Activated naive CD8-positive, alpha-beta T cell treated with anti-CD3 and anti-CD28 coated beads, Interleukin-2, amount 50 U/mL, for 24 hours (primary cell): ENCODE measurements around the gene RBM22.

ENCODE experiments used
- ATAC-seq: fragments of 150-1000 bp; cut with Tn5 transposase; one replicate; pipeline ENCODE4 v1.10.0; 2021
- DNase-seq: peaks from one replicate; pipeline ENCODE4 v3.0.0; 2021
- H3K27ac Mint-ChIP-seq: one replicate; pipeline ENCODE4 v1.8.0; 2021; ENCODE audit warnings: mild to moderate bottlenecking, mixed read lengths
- H3K27me3 Mint-ChIP-seq: one replicate; pipeline ENCODE4 v1.8.0; 2021; ENCODE audit warnings: mixed read lengths
- H3K36me3 Mint-ChIP-seq: one replicate; pipeline ENCODE4 v1.8.0; 2021; ENCODE audit warnings: low read depth, mixed read lengths
- H3K4me1 Mint-ChIP-seq: one replicate; pipeline ENCODE4 v1.8.0; 2021; ENCODE audit warnings: mixed read lengths
- H3K4me3 Mint-ChIP-seq: one replicate; pipeline ENCODE4 v1.8.0; 2021; ENCODE audit warnings: mild to moderate bottlenecking, moderate library complexity, mixed read lengths
- H3K9me3 Mint-ChIP-seq: one replicate; pipeline ENCODE4 v1.8.0; 2021; ENCODE audit warnings: mixed read lengths

Gene RBM22

DNA sequence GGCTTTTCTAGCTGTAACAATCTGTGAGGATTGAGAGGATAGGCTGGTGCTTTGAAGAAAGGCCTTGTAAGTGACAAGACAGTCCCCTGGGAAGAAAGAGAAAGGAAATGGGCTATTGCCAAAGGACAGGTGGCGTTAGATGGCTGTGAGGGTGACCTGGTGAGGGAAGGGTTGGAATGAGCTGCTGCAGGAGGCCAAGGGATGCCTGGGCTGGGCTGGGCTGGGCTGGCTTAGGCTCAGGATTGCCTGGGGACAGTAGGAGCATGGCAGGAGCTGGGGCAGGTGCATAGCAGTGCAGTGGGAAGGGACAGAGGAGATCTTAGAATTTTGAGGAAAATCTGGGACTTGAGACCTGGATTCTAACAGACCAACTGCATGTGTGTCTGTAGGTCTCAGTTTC lies 49.5 kb downstream of the RBM22 start:
- Mint-ChIP-seq H3K27me3 (peaks cover 2% of the 10 kb centered on the region), H3K36me3 (no peaks in the 10 kb centered on the region), H3K4me3 (no peak overlapping the region), H3K27ac (no peak overlapping the region), H3K4me1 (peaks cover 3% of the 10 kb centered on the region), H3K9me3 (no peaks in the 10 kb centered on the region)
- no peak for ATAC-seq
- no peak for DNase-seq

DNA sequence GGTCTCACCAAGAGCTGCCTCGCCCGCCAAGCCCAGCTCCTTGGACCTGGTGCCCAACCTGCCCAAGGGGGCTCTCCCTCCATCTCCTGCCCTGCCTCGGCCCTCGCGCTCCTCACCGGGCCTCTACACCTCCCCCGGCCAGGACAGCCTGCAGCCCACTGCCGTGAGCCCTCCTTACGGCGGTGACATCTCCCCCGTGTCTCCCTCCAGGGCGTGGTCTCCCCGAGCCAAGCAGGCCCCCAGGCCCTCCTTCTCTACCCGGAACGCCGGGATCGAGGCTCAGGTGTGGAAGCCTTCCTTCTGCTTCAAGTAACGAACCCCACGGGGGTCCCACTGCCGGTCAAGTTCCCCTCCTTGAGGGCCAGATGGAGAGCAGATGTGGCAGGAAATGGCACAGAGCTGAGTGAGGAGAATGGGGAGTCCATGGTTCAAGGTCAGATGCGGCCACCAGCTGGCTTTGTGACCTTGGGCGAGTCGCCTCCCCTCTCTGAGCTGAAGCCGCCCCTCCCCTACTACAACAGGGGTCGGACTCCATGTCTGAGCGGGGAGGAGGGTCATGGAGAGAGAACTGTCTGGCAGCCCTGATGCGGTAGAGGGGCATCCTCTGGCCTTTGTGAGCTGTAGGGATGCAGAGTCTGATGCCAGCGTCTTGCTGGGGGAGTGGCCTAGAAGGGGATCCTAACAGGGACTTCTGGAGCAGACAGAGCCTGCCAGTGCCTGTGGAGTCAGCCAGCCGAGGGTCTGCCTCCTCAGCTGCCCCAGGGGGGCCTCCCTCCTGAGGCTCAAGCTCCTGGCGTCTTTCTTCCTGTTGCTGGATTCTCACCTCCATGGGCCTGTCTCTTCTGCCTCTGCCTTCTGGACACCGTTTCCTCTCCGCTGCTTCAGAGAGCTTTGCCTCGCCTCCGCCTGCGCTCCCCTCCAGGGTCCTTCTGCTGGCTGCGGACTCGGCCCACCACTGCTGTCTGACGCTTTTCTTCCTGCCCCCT lies 50.5 kb downstream of the RBM22 start:
- H3K4me3 Mint-ChIP-seq, result no peak overlapping the region
- DNase-seq (no peak), ATAC-seq (no peak)
- H3K36me3 Mint-ChIP-seq, result no peaks in the 10 kb centered on the region
- H3K9me3 Mint-ChIP-seq, result no peaks in the 10 kb centered on the region
- H3K27me3 Mint-ChIP-seq, result no peaks in the 10 kb centered on the region
- H3K27ac Mint-ChIP-seq, result no peak overlapping the region
- no peaks in the 10 kb centered on the region for H3K4me1 Mint-ChIP-seq

DNA sequence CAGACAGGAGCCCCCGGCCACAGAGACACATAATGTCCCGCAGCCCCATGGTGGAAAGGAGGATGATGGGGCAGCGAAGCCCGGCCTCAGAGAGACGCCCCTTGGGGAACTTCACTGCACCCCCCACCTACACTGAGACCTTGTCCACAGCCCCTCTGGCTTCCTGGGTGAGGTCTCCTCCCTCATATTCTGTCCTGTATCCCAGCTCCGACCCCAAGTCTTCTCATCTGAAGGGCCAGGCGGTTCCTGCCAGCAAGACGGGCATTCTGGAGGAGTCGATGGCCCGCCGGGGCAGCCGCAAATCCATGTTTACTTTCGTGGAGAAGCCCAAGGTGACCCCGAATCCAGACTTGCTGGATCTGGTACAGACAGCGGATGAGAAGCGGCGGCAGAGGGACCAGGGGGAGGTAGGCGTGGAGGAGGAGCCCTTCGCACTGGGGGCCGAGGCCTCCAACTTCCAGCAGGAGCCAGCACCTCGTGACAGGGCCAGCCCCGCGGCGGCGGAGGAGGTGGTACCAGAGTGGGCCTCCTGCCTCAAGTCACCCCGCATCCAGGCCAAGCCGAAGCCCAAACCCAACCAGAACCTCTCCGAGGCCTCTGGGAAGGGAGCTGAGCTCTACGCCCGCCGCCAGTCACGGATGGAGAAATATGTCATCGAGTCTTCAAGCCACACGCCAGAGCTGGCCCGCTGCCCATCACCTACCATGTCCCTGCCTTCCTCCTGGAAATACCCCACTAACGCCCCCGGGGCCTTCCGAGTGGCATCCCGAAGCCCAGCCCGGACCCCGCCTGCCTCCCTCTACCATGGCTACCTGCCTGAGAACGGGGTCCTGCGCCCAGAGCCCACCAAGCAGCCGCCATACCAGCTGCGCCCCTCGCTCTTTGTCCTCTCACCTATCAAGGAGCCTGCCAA lies 51.5 kb downstream of the RBM22 start:
- Mint-ChIP-seq H3K9me3 (no peaks in the 10 kb centered on the region), H3K4me3 (no peak overlapping the region), H3K4me1 (no peaks in the 10 kb centered on the region), H3K27ac (no peak overlapping the region), H3K27me3 (no peaks in the 10 kb centered on the region), H3K36me3 (no peaks in the 10 kb centered on the region)
- DNase-seq (no peak), ATAC-seq (no peak)

DNA sequence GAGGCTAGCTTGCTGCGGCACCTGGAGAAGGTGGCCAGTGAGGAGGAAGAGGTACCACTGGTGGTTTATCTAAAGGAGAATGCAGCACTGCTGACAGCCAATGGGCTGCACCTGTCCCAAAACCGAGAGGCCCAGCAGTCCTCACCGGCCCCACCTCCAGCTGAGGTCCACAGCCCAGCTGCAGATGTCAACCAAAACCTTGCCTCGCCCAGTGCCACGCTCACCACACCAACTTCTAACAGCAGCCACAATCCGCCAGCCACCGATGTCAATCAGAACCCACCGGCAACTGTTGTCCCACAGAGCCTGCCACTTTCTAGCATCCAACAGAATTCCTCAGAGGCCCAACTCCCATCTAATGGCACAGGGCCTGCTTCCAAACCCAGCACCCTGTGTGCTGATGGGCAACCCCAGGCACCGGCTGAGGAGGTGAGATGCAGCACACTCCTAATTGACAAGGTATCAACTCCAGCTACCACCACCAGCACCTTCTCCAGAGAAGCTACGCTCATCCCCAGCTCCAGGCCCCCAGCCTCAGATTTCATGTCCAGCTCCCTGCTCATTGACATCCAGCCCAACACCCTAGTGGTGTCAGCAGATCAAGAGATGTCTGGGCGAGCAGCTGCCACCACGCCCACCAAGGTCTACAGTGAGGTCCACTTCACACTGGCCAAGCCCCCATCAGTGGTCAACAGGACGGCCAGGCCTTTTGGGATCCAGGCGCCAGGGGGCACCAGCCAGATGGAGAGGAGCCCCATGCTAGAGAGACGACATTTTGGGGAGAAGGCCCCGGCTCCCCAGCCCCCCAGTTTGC lies 52.4 kb downstream of the RBM22 start:
- ATAC-seq, result no peak
- Mint-ChIP-seq H3K9me3 (no peaks in the 10 kb centered on the region), H3K4me3 (no peak overlapping the region), H3K27me3 (no peaks in the 10 kb centered on the region), H3K27ac (no peak overlapping the region), H3K4me1 (no peaks in the 10 kb centered on the region), H3K36me3 (no peaks in the 10 kb centered on the region)
- no peak for DNase-seq

DNA sequence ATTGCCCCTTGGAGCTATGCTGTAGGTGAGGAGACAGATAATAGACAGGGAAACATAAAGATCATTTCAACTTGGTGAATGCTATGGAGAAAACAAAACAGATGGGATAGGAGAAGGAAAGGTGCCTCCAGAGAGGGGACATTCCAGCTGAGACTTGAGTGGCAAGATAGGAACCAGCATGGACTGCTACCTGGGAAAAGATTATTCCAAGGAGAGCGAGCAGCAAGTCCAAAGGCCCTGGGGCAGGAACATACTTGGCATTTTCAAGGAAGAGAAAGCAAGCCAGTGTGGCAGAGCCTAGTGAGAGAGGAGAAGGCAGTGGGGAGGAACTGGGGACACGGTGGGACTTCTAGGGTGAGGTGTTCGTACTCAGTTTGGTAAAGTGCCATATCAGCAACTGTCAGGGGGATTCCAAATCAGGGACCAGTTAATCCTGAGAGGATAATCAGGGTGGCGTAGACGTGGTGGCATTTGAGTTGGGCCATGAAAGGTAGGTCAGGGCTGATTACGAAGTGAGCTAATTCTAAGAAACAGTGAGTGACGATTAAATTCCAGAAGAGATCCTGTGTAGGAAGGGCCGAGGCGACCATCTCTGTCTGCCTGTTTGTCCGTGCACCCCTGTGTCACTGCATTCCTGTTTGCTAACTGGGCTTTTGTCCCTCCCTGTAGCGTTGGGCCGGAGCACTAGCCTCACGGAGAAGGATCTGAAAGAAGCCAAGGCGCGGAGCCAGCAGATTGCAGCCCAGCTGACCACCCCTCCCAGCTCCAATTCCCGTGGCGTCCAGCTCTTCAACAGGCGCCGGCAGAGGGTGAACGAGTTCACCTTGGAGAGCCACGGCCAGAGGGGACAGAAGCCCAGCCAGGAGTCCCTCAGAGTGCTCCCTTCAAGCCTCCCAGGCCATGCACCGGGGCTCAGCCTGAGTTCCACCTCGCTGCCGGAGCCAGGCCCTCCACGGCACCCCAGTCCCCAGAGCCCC lies 53.3 kb downstream of the RBM22 start:
- Mint-ChIP-seq H3K9me3 (no peaks in the 10 kb centered on the region), H3K4me1 (no peaks in the 10 kb centered on the region), H3K36me3 (no peaks in the 10 kb centered on the region), H3K27me3 (no peaks in the 10 kb centered on the region), H3K27ac (no peak overlapping the region), H3K4me3 (no peak overlapping the region)
- no peak for ATAC-seq
- no peak for DNase-seq

DNA sequence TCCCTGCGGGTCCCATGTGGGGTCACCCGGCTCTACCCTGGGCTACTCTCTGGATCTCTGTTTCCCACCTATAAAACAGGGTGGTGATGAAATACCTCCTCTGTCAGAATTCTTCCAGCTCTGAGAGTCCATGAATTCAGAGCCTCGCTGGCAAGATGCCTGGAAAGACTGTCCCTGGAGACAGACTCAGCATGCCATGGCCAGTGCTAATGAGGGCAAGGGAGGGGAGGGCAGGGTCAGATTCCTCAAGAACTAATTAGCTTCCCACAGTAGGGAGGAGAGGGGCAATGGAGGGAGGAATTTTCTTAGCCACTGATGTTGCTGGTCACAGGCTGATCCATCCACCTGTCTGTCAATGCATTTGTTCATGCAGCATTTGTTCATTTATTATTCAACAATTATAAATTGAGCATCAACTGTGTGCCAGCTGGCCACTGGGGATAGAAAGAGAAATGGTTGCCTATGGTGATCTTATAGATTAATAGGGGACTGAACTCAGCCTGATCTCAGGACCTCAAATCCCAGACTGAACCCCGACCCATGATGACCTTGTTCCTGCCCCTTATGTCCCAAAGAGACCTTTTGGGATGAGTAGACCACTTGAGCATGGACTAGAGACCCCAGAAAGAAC lies 55.7 kb downstream of the RBM22 start:
- Mint-ChIP-seq H3K36me3 (no peaks in the 10 kb centered on the region), H3K9me3 (no peaks in the 10 kb centered on the region), H3K27ac (no peak overlapping the region), H3K4me1 (no peaks in the 10 kb centered on the region), H3K4me3 (no peak overlapping the region), H3K27me3 (no peaks in the 10 kb centered on the region)
- ATAC-seq, result no peak
- no peak for DNase-seq

DNA sequence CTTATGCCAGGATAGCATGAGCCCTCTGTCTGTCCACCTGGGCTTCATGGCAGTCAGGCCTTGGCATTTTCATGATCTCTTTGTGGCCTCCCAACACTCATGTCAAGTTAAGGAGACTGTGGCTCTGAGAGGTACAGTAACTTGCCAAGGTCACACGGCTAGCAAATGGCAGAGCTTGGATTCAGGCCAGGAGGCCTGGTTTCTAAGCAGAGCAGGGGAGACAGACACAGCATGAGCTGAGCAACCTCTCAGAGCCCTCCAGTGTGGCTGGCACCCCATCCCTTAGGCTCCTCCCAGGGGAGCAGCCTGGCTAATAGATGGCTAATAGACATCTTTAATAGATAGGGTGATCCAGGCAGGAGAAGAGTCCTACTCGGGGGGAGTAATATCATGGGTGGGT lies 56.3 kb downstream of the RBM22 start:
- no peaks in the 10 kb centered on the region for H3K36me3 Mint-ChIP-seq
- H3K27ac Mint-ChIP-seq, result no peak overlapping the region
- DNase-seq (no peak), ATAC-seq (no peak)
- H3K4me3 Mint-ChIP-seq, result no peak overlapping the region
- no peaks in the 10 kb centered on the region for H3K27me3 Mint-ChIP-seq
- H3K4me1 Mint-ChIP-seq, result no peaks in the 10 kb centered on the region
- no peaks in the 10 kb centered on the region for H3K9me3 Mint-ChIP-seq

DNA sequence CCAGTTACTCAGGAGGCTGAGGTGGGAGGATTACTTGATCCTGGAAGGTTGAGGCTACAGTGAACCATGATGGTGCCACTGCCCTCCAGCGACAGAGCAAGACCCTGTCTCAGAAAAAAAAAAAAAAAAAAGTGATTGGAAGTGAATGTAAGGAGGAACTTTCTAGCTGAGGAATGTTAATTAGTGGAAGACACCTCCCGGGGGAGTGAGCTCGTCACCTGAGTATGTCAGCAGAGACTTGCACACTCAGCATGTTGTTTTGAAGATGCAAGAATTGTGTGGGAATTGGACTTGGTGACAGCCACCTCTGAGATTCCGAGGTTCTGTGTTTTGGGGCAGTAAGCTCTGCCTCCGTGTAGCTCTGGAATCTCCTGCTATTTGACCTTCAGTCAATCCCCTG lies 56.8 kb downstream of the RBM22 start:
- no peak for ATAC-seq
- Mint-ChIP-seq H3K36me3 (no peaks in the 10 kb centered on the region), H3K4me3 (no peak overlapping the region), H3K9me3 (no peaks in the 10 kb centered on the region), H3K27ac (no peak overlapping the region), H3K27me3 (no peaks in the 10 kb centered on the region), H3K4me1 (no peaks in the 10 kb centered on the region)
- no peak for DNase-seq

DNA sequence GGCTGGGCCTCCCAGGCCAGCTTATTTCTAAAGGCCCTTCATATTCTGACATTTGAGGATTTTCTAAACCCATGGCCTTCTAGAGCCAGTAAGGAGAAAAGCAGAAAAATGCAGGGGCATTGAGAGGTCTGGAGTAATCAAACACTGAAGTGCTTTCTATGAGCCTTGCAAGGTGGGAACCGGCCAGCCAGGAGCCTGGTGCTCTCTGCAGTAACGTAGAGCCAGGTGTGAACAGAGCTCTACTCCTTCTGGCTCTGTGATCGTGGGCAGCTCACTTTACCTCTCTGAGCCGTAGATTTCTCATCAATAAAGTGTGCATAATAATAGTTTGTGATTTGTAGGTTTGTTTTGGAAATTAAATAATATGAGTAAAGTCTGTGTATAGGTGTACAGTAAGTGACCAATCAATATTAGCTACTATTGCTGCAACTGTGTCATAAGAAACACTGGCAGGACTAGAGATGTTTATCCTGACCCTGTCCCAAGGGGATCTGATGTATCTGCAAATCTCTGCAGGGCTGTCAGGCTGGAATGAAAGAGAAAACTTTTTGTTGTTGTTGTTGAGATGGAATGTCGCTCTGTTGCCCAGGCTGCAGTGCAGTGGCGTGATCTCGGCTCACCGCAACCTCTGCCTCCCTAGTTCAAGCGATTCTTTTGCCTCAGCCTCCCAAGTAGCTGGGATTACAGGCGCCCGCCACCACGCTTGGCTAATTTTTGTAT lies 57.7 kb downstream of the RBM22 start:
- no peaks in the 10 kb centered on the region for H3K4me1 Mint-ChIP-seq
- H3K4me3 Mint-ChIP-seq, result no peak overlapping the region
- H3K9me3 Mint-ChIP-seq, result no peaks in the 10 kb centered on the region
- no peaks in the 10 kb centered on the region for H3K36me3 Mint-ChIP-seq
- ATAC-seq, result no peak
- H3K27ac Mint-ChIP-seq, result no peak overlapping the region
- DNase-seq, result no peak
- peaks cover under 1% of the 10 kb centered on the region for H3K27me3 Mint-ChIP-seq

DNA sequence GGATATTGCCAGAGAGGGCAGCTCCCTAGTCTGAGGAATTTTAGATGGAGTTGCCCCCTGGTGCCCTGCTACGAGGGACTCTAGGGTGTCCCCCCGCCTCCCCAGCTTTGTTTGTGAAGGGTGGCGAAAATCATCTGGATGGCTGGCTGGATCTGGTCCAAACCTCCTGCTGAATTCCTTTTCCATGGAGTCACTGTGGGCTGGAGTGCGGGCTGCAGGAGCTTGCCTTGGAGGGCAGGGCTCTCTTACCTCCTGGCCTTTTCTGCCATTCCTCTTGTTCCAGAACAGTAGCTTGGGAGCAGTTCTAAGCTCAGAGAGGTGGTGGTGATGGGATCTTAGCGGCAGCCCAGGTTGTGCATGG lies 58.3 kb downstream of the RBM22 start:
- no peak overlapping the region for H3K27ac Mint-ChIP-seq
- peaks cover 3% of the 10 kb centered on the region for H3K27me3 Mint-ChIP-seq
- no peak overlapping the region for H3K4me3 Mint-ChIP-seq
- ATAC-seq (no peak), DNase-seq (no peak)
- no peaks in the 10 kb centered on the region for H3K36me3 Mint-ChIP-seq
- H3K4me1 Mint-ChIP-seq, result no peaks in the 10 kb centered on the region
- H3K9me3 Mint-ChIP-seq, result no peaks in the 10 kb centered on the region

DNA sequence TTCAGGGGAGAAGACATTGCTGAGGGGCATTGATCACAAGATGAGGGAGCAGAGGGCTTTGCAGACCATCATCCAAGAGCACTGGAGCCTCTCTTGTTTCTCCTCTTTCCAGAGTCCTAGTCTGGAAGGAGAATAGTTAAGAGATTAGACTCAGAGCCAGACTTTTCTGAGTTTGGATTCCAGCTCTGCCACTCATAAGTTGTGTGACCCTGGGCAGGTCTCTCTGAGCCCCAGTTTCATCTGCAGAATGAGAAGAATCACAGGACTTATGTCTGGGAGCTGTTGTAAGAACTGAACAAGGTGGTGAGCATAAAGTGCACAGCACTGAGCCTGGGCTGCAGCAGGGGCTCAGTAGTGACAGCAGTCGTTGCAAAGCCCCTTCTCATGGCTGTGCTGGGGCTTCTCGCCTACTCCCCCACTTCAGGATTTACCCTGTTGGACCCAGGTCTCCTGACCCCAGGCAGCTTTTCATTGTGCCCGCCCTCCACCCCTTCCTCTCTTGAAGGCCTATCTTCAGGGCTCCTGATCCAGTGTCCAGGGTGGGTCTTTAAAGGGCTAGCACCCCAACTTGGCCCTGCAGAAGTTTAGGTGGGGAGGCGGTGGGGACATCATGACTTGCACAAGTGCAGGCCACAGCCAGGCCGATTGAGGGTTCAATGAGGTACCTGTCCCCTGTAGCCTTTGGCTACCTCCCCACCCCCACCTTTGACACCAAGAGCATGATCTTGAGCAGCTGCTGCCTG lies 58.9 kb downstream of the RBM22 start:
- Mint-ChIP-seq H3K9me3 (no peaks in the 10 kb centered on the region), H3K4me3 (no peak overlapping the region), H3K36me3 (no peaks in the 10 kb centered on the region), H3K4me1 (no peaks in the 10 kb centered on the region), H3K27ac (no peak overlapping the region), H3K27me3 (peaks cover 3% of the 10 kb centered on the region)
- DNase-seq (no peak), ATAC-seq (no peak)

DNA sequence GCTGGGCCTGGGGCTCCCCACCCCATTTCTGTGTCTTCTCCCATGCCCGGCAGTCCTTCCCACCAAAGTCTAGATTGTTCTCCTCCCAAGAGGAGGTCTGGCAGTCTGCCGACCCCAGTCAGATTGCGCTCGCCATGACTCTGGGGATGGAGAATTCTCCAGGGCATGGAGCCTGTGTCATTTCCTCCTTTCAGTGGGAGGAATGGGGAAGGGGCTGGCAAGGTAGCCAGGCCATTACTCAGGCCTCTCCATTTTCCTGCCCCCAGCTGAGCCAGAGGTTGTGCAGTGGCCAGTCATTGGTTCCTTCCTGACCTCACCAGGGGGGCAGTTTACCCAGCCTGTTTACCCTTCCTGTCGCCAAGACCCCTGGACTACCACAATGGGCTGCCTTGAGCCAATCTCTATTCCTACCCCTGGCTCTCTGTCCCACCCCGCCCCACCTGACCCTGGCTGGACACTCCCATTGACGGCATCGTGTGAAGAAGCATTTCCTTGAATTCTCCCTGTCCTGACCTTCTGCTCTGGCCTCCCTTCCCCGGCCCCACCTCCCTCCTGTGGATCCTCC lies 59.8 kb downstream of the RBM22 start:
- Mint-ChIP-seq H3K4me3 (no peak overlapping the region), H3K27me3 (peaks cover 6% of the 10 kb centered on the region), H3K9me3 (no peaks in the 10 kb centered on the region), H3K4me1 (no peaks in the 10 kb centered on the region), H3K36me3 (no peaks in the 10 kb centered on the region), H3K27ac (no peak overlapping the region)
- ATAC-seq (no peak), DNase-seq (no peak)
